ENCODE data around the gene HDC. TPM values are rescaled to one million over a fixed set of nuclear protein-coding genes. Genes with fewer than 3 reads are reported as not detected.

The HDC gene
- total and polyA plus RNA-seq, 2 donors (not counting 3 experiments of a cell fraction or from before 2014, with no cell fraction given) = not detected

DNA sequence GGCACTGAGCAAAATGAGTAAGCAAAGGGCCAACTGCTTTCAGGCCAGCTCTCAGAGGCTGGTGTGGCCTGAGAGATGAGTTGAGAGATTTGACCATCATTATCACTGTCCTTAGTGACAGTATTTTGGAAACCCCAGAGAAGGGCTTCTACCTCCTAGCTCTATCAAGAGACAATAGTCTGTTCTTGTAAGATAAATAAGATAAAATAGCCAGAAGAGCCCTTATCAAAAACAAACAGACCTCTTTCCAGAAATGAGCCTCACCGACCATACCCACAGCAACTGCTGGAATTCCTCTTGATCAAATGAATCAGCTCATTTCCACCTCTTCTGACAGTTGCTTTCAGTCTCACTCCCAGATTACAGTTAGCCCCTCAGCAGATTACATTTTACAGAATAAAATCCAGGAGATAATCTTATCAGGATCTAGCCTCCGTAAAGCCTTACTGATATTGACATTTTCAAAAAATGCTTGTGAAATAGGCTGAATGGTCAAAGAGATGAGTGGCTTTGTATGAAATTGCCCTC lies 4.5 kb downstream of the HDC start:
- dilution Hi-C loops (cut with MboI; ENCODE audit: extremely low pct_ligation_motif_present, low sequenced_read_pairs) (no loop called here), intact Hi-C loops (cut with micrococcal nuclease) (no loop called here)
- DNase-seq (ENCODE audit: low read depth, low spot score) (no peak), FAIRE-seq (peak; percentile 26)
- H4K20me1 ChIP-seq (replicated peaks; ENCODE audit: control insufficient read depth, extremely low read depth, insufficient read depth, low read length) = no peaks in the 10 kb centered on the region
- no peak overlapping the region for H2AFZ ChIP-seq (ENCODE audit: low read depth, low read length)
- TF ChIP-seq EZH2 (IDR thresholded peaks at IDR 0.05; ENCODE audit: borderline replicate concordance, low read depth, low read length, severe bottlenecking) (no peak), FOS (IDR thresholded peaks at IDR 0.05; ENCODE audit: borderline replicate concordance, insufficient read depth, low read length) (no peak), GATA2 (IDR thresholded peaks at IDR 0.05; ENCODE audit: insufficient read depth, insufficient read length, low read depth, low read length) (no peak), POLR2A (IDR thresholded peaks at IDR 0.05; ENCODE audit: low read depth, low read length) (no peak), POLR2AphosphoS5 (IDR thresholded peaks at IDR 0.05; ENCODE audit: insufficient read depth, low read depth, low read length) (no peak), JUN (IDR thresholded peaks at IDR 0.05; ENCODE audit: borderline replicate concordance, insufficient read depth, insufficient read length, low read depth) (no peak), MYC (IDR thresholded peaks at IDR 0.05; ENCODE audit: low read depth, low read length) (no peak)
- TF ChIP-seq, protein P1, sequence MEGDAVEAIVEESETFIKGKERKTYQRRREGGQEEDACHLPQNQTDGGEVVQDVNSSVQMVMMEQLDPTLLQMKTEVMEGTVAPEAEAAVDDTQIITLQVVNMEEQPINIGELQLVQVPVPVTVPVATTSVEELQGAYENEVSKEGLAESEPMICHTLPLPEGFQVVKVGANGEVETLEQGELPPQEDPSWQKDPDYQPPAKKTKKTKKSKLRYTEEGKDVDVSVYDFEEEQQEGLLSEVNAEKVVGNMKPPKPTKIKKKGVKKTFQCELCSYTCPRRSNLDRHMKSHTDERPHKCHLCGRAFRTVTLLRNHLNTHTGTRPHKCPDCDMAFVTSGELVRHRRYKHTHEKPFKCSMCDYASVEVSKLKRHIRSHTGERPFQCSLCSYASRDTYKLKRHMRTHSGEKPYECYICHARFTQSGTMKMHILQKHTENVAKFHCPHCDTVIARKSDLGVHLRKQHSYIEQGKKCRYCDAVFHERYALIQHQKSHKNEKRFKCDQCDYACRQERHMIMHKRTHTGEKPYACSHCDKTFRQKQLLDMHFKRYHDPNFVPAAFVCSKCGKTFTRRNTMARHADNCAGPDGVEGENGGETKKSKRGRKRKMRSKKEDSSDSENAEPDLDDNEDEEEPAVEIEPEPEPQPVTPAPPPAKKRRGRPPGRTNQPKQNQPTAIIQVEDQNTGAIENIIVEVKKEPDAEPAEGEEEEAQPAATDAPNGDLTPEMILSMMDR (IDR thresholded peaks at IDR 0.05; ENCODE audit: extremely low read depth in 1 of 2, insufficient read depth in 1 of 2, low read depth in 1 of 2, low read length in 2 of 2) = no peak
- TF ChIP-seq, protein P2, sequence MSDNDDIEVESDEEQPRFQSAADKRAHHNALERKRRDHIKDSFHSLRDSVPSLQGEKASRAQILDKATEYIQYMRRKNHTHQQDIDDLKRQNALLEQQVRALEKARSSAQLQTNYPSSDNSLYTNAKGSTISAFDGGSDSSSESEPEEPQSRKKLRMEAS (IDR thresholded peaks at IDR 0.05; ENCODE audit: insufficient read depth, insufficient read length) = no peak
- no peaks in the 10 kb centered on the region for H3K9me1 ChIP-seq (replicated peaks; ENCODE audit: control insufficient read depth, extremely low read depth, insufficient read depth, low read length)
- H3K4me1 ChIP-seq (ENCODE audit: control insufficient read depth, extremely low read depth, insufficient read depth, low read length) = no peaks in the 10 kb centered on the region
- H3K27ac ChIP-seq (ENCODE audit: insufficient read depth, low read depth, low read length) = no peak overlapping the region
- no peaks in the 10 kb centered on the region for H3K79me2 ChIP-seq (ENCODE audit: control insufficient read depth, insufficient read depth, low read length)
- no TSS peak for BruUV-seq (replicated peaks)
- CTCF ChIA-PET = no interaction called here
- H3K9me3 ChIP-seq (replicated peaks; ENCODE audit: control insufficient read depth, insufficient read depth, low read length) = no peaks in the 10 kb centered on the region
- H3K27me3 ChIP-seq (ENCODE audit: control insufficient read depth in 2 of 2, insufficient read depth in 2 of 2, low read length in 2 of 2) = peaks cover 7 to 9% of the 10 kb centered on the region in 2 experiments
- no peak overlapping the region for H3K9ac ChIP-seq (replicated peaks; ENCODE audit: extremely low read depth, insufficient read depth, low read length)
- no peak overlapping the region for H3K4me2 ChIP-seq (ENCODE audit: insufficient read depth, low read length)
- POLR2A ChIA-PET = no interaction called here
- no peak overlapping the region for H3K4me3 ChIP-seq (replicated peaks in 1 of 3; ENCODE audit: insufficient read depth in 1 of 3, low read depth in 1 of 3, low read length in 3 of 3)
- H3K36me3 ChIP-seq (ENCODE audit: control insufficient read depth in 2 of 2, extremely low read depth in 1 of 2, insufficient read depth in 2 of 2, low read length in 2 of 2) = no peaks in the 10 kb centered on the region
